Heart right ventricle (tissue), 16 donors: Measurements from ENCODE around the gene SLC1A3. TPM values are rescaled to one million over a fixed set of nuclear protein-coding genes. Genes with fewer than 3 reads are reported as not detected.

Experiments
- ATAC-seq, 8 donors: fragments of 200-7000 bp; cut with Tn5 transposase; one replicate each; pipeline ENCODE4 v1.9.1; 2020; ENCODE audit warnings: mild to moderate bottlenecking in 8 of 8, moderate library complexity in 8 of 8, moderate number of reproducible peaks in 1 of 8
- DNase-seq, 2 donors: peaks; one replicate each; pipeline ENCODE4 v3.0.0-alpha.2; 2020
- H3K27ac ChIP-seq, 10 donors: fragments of 200-600 bp; sonication (generic) in 2 of 10; one replicate each; pipeline versions ENCODE4 v1.5.0 to v1.8.0; 2020 to 2022; ENCODE audit warnings: mild to moderate bottlenecking in 3 of 10
- H3K27me3 ChIP-seq, 7 donors: fragments of 200-600 bp; one replicate each; pipeline ENCODE4 v1.8.0; 2021 to 2022; ENCODE audit warnings: mild to moderate bottlenecking in 2 of 7
- H3K36me3 ChIP-seq, 9 donors: fragments of 200-600 bp; sonication (generic) in 1 of 9; one replicate each; pipeline versions ENCODE4 v1.5.0 to v1.8.0; 2020 to 2022; ENCODE audit warnings: mild to moderate bottlenecking in 2 of 9
- H3K4me1 ChIP-seq, 9 donors: fragments of 200-600 bp; sonication (generic) in 1 of 9; one replicate each; pipeline versions ENCODE4 v1.5.0 to v1.8.0; 2020 to 2022; ENCODE audit warnings: mild to moderate bottlenecking in 4 of 9
- H3K4me3 ChIP-seq, 10 donors: fragments of 200-600 bp; sonication (generic) in 2 of 10; one replicate each; pipeline versions ENCODE4 v1.5.0 to v1.8.0; 2020 to 2022; ENCODE audit warnings: mild to moderate bottlenecking in 7 of 10, moderate library complexity in 2 of 10
- H3K9me3 ChIP-seq, 11 donors: fragments of 200-600 bp in 10 of 11; sonication (generic) in 2 of 11; one replicate each; pipeline versions ENCODE4 v1.5.0 to v1.8.0; 2013 to 2022; ENCODE audit warnings: mild to moderate bottlenecking in 2 of 11, control low read depth in 1 of 11, moderate library complexity in 1 of 11
- WGBS, 2 donors: extraction: QIAGEN DNeasy Blood & Tissue Kit; methylation state at CpG; one replicate each; pipeline ENCODE4 v1.1.7; 2013; ENCODE audit warnings: inconsistent platforms in 1 of 2; 5-methylcytosine and 5-hydroxymethylcytosine counted together
- intact Hi-C, 10 donors: fragments of 100-400 bp; cut with DNase I; formaldehyde crosslinking; loops; one replicate each; pipeline versions ENCODE4 v1.11.1 to v1.14.2; 2022
- polyA plus RNA-seq, 2 donors: library from polyadenylated mRNA; stranded (reverse); fragments of 200-250 nt; gene quantifications; one replicate each; pipeline ENCODE4 v1.2.3, GENCODE V29; 2013
- total RNA-seq, 10 donors: library from RNA; stranded (reverse); fragmentation: NEBNext Ultra II Directional in 3 of 10; extraction: Animal tissue kit (Norgen Biotek cat#: 25700) in 3 of 10; gene quantifications; one replicate each; pipeline versions ENCODE4 v1.2.1 to v1.2.4, GENCODE V29; 2021 to 2023
- TF ChIP-seq, protein P1 (sequence below), 9 donors: fragments of 200-600 bp; sonication (generic) in 2 of 9; IDR thresholded peaks; one replicate each; pipeline versions ENCODE4 v1.5.0 to v1.8.0; 2021 to 2022; ENCODE audit warnings: antibody characterized with exemption in 9 of 9, mild to moderate bottlenecking in 5 of 9, moderate library complexity in 1 of 9
- donor health status: Arrhythmogenic right ventricular cardiomyopathy.
- donor health status: ischemic (EF 13 %, LVEDD 7.1; RV severe dilation, severe dysfunction).
- donor health status: healthy with polysubstance abuse.
- donor health status: DM: no; HTN: yes; CAD: no.
- donor health status: DM: no; HTN: no; CAD: no.
- donor health status: ischemic (EF 25% LVEDD 6.9; RV normal size, moderate dysfunction).
- donor health status: ischemic (EF 25% LVEDD 5.7; RV mildly dilated, moderate dysfunction).
- donor health status: healthy.
- donor health status: DM: yes; HTN: yes; CAD: no.
- donor health status: Ischemic cardiomyopathy.
- donor health status: ischemic (EF 35%, LVEDD 5.7; RV mildly dilated, moderate dysfunction).
- donor health status: nonischemic (EF 11% LVEDD 7.7; RV severe dilation, severe dysfunction).
- donor health status: DM: yes; HTN: yes; CAD: no.
- donor health status: PGD.
- donor health status: ischemic (EF 29% LVEDD 5.4; RV normal size, mild dysfunction).
- donor health status: nonischemic (EF 23%, LVEDD 6.1; RV moderate dilation, normal function).

SLC1A3 gene
- total and polyA plus RNA-seq, 12 donors, result 39.5 to 83.6 (median 58.5) TPM

DNA sequence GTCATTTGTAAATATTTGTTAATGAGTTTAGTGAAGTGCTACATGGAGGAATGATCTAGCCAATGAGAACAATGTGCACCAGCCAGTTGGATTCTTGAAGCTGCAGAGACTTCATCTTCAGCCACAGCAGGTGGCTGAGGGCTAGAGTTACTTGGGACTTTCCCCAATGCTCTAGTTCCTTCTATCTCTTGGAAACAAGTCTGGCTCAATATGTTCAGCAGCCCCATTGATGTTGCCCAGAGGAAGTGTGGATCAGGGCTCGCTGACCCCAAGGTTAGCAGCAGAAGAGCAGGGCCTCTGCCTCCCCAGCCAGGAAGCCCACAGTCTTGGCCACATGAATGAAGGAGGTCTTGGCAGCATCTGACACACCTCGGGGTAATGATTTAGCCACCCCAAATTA lies 117.5 kb downstream of the SLC1A3 start:
- WGBS, 2 donors, result 84 to 94% methylated on average over 2 of the region's 2 CpGs
- H3K4me3 ChIP-seq, result no peak overlapping the region
- intact Hi-C loops, result no loop called here
- DNase-seq (no peak), ATAC-seq (peak in 1 of 8 donors; percentile 45)
- TF ChIP-seq, protein P1, sequence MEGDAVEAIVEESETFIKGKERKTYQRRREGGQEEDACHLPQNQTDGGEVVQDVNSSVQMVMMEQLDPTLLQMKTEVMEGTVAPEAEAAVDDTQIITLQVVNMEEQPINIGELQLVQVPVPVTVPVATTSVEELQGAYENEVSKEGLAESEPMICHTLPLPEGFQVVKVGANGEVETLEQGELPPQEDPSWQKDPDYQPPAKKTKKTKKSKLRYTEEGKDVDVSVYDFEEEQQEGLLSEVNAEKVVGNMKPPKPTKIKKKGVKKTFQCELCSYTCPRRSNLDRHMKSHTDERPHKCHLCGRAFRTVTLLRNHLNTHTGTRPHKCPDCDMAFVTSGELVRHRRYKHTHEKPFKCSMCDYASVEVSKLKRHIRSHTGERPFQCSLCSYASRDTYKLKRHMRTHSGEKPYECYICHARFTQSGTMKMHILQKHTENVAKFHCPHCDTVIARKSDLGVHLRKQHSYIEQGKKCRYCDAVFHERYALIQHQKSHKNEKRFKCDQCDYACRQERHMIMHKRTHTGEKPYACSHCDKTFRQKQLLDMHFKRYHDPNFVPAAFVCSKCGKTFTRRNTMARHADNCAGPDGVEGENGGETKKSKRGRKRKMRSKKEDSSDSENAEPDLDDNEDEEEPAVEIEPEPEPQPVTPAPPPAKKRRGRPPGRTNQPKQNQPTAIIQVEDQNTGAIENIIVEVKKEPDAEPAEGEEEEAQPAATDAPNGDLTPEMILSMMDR (IDR thresholded peaks at IDR 0.05), result no peak
- no peaks in the 10 kb centered on the region for H3K9me3 ChIP-seq
- H3K4me1 ChIP-seq, result peaks cover 0 to 18% (median 0%) of the 10 kb centered on the region in 9 donors
- no peaks in the 10 kb centered on the region for H3K36me3 ChIP-seq
- H3K27ac ChIP-seq, result peak overlapping the region in 2 of 10 donors; percentile 12 to 72
- no peaks in the 10 kb centered on the region for H3K27me3 ChIP-seq

DNA sequence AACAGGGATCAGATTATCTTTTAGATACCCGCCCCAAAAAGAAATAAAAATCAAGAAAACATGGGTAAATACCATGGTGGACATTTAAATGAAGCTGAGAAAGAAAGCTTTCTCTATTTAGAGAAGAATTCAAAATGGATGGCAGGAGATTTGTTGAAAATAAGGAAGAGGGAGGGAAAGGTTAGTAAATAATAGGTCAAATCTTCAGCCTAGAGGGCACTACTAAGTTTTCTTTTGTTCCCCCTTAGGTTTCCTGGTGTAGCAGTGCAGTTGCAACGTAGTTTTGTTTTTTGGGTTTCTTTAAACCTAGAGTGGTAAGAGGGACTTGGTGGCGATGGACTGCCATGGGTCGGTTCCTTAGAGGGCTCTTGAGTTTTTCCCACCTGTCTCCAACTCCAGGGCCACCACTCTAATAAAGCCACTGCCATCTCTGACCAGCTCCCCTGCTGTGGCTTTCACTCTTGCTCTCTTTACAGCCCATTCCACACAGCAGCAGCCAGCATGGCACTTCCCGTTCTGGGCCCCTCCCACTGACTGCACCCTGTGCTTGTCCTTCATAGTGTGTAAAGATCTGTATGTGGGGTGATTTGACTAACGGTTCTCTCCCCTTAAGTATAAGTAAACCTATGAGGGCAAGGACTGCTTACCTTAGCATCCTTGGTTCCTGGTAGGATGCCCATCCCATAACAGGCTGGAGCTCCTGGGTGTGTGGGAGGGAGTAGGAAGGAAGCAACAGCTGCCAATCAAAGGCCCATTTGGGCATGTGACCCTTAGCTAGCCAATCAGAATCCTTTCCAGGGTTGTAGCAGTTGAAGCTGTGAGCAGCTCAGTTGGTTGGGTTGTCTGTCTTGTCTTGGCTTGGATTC lies 118.3 kb downstream of the SLC1A3 start:
- 80 to 84% methylated on average over 6 of the region's 6 CpGs for WGBS, 2 donors
- Histone ChIP-seq H3K36me3 (no peaks in the 10 kb centered on the region), H3K9me3 (no peaks in the 10 kb centered on the region), H3K27me3 (no peaks in the 10 kb centered on the region), H3K4me1 (peaks cover 0 to 21% (median 0%) of the 10 kb centered on the region in 9 donors), H3K4me3 (peak overlapping the region in 2 of 10 donors; percentile 11 to 37), H3K27ac (peak overlapping the region in 3 of 10 donors; percentile 11 to 72 (median 12))
- TF ChIP-seq, protein P1 (IDR thresholded peaks at IDR 0.05), result no peak
- intact Hi-C loops, result loop anchor here in 4 of 10 donors (5.0 kb wide), 2 partner anchors 148 to 283 kb away; no protein-coding TSS in a partner anchor
- peak; percentile 56 to 87 (median 73) for ATAC-seq
- peak; percentile 23 to 31 for DNase-seq

DNA sequence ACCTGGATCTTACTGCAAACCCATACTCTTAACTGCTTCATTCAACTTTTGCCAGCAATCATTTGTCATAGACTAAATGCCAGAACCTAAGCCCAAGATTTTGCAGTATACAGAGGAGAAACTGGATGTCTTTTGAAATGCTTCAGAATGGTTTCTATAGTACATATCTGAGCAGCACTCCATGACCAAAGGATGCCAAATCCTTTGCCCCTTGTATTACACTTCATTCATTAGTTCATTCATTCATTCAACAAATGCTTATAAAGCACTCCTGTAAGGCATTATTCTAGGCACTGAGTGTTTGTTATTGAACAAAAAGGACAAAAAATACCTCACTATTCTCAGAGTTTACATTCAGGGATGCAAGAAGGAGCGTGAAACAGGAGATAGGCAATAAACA lies 119.9 kb downstream of the SLC1A3 start:
- peaks cover 0 to 21% (median 0%) of the 10 kb centered on the region in 9 donors for H3K4me1 ChIP-seq
- no peak overlapping the region for H3K27ac ChIP-seq
- DNase-seq (no peak), ATAC-seq (no peak)
- H3K36me3 ChIP-seq, result no peaks in the 10 kb centered on the region
- intact Hi-C loops, result loop anchor here in 4 of 10 donors (5.0 kb wide), 2 partner anchors 146 to 281 kb away; no protein-coding TSS in a partner anchor
- TF ChIP-seq, protein P1 (IDR thresholded peaks at IDR 0.05), result no peak
- 91 to 93% methylated on average over 1 of the region's 1 CpG for WGBS, 2 donors
- H3K4me3 ChIP-seq, result no peak overlapping the region
- no peaks in the 10 kb centered on the region for H3K9me3 ChIP-seq
- H3K27me3 ChIP-seq, result no peaks in the 10 kb centered on the region

DNA sequence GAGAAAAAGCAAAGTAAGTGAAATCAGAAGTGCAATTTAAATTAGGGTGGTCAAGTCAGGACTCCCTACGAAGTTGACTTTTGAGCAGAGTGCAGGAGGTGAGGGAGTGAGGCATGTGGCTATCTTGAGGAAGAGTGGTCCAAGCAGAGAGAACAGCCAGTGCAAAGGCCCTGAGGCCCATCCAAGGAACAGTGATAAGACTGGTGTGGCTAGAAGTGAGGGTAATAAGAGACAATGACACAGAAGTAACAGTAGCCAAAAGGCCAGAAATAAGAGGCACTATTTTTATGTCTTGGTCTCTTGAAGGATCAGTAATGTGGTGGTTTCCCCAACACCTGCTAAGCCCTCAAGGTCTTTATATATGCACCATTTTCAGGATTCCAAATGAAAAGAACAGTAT lies 120.4 kb downstream of the SLC1A3 start:
- Histone ChIP-seq H3K4me3 (no peak overlapping the region), H3K4me1 (peaks cover 0 to 21% (median 0%) of the 10 kb centered on the region in 9 donors), H3K36me3 (no peaks in the 10 kb centered on the region), H3K9me3 (no peaks in the 10 kb centered on the region), H3K27me3 (no peaks in the 10 kb centered on the region), H3K27ac (no peak overlapping the region)
- TF ChIP-seq, protein P1 (IDR thresholded peaks at IDR 0.05), result no peak
- DNase-seq (no peak), ATAC-seq (no peak)
- WGBS, 2 donors, result 84 to 88% methylated on average over 1 of the region's 1 CpG
- intact Hi-C loops, result loop anchor here in 4 of 10 donors (5.0 kb wide), 2 partner anchors 146 to 281 kb away; no protein-coding TSS in a partner anchor
